ENCODE measurements around the gene RRP36.
A peak's percentile ranks its signal among the peaks of the same experiment; 100 is the strongest.

Gene RRP36

DNA sequence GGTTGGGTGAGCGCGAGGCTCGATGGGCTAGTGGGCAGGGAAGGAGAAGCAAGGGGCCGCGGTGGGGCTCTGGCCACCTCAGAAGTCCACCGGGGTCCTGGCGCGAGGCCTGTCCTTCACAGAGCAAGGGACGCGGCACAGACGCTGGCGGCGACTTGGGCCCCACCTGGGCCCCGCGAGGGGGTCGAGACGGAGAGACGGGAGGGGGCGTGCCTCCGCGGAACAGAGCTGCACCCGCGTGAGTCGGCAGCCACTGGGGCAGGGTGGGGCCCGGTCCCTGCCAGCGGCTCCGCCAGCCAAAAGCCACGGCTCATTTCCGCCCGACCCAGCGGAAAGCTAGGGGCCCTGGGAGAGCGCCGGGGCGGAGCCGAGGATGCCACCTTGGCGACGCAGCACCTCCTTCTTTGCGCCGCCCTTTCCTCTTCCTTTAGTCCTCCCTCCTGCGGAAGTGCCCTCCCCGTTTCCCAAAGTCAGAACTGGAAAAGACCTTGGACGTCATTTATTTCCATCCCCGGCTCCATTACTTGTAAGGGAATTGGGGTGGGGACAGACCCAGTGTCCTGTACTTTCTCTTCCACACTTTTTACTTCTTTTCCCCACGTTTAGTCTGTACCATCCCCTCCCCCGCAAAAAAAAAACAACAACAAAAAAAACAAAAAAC is 32.3 kb downstream of the RRP36 start, which contains the start of gene CUL7 (continued):
- TF ChIP-seq, protein P1, sequence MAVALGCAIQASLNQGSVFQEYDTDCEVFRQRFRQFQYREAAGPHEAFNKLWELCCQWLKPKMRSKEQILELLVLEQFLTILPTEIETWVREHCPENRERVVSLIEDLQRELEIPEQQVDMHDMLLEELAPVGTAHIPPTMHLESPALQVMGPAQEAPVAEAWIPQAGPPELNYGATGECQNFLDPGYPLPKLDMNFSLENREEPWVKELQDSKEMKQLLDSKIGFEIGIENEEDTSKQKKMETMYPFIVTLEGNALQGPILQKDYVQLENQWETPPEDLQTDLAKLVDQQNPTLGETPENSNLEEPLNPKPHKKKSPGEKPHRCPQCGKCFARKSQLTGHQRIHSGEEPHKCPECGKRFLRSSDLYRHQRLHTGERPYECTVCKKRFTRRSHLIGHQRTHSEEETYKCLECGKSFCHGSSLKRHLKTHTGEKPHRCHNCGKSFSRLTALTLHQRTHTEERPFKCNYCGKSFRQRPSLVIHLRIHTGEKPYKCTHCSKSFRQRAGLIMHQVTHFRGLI (tag by site-specific recombination; IDR thresholded peaks at IDR 0.05) = no peak
- TF ChIP-seq ZNF202 (tag by site-specific recombination; IDR thresholded peaks at IDR 0.05; ENCODE audit: borderline replicate concordance) (no peak), ZNF558 (tag by site-specific recombination; IDR thresholded peaks at IDR 0.05) (no peak), ZNF701 (tag by site-specific recombination; IDR thresholded peaks at IDR 0.05) (no peak), ZNF133 (tag by site-specific recombination; IDR thresholded peaks at IDR 0.05) (no peak), ZNF555 (tag by site-specific recombination; conservative IDR thresholded peaks at IDR 0.05) (no peak), ZNF324 (tag by site-specific recombination; IDR thresholded peaks at IDR 0.05) (no peak; the same call in 1 of the 2 replicates), ZNF837 (tag by site-specific recombination; IDR thresholded peaks at IDR 0.05) (no peak), ZNF548 (tag by site-specific recombination; IDR thresholded peaks at IDR 0.05) (no peak), ZNF184 (tag by site-specific recombination; IDR thresholded peaks at IDR 0.05) (no peak), ZNF239 (tag by site-specific recombination; IDR thresholded peaks at IDR 0.05) (no peak), ZNF416 (tag by site-specific recombination; IDR thresholded peaks at IDR 0.05) (no peak), HOXD13 (CRISPR knock-in tag; IDR thresholded peaks at IDR 0.05; ENCODE audit: borderline replicate concordance) (0 out of 2 replicates have a peak, but pooled peaks have one; percentile 8), SCRT1 (tag by site-specific recombination; IDR thresholded peaks at IDR 0.05; ENCODE audit: borderline replicate concordance) (no peak), ZNF768 (tag by site-specific recombination; IDR thresholded peaks at IDR 0.05) (no peak), SP7 (tag by site-specific recombination; IDR thresholded peaks at IDR 0.05) (peak; percentile 78), ZNF266 (tag by site-specific recombination; IDR thresholded peaks at IDR 0.05; ENCODE audit: low read depth) (no peak), ZNF843 (tag by site-specific recombination; IDR thresholded peaks at IDR 0.05) (peak; percentile 55; the same call in 1 of the 2 replicates), ZNF211 (tag by site-specific recombination; IDR thresholded peaks at IDR 0.05; ENCODE audit: low read depth) (no peak), HOXC10 (CRISPR knock-in tag; IDR thresholded peaks at IDR 0.05) (no peak), ZNF404 (tag by site-specific recombination; IDR thresholded peaks at IDR 0.05) (no peak), BCL11A (tag by site-specific recombination; IDR thresholded peaks at IDR 0.05; ENCODE audit: low read depth) (no peak)
- TF ChIP-seq, protein P2, sequence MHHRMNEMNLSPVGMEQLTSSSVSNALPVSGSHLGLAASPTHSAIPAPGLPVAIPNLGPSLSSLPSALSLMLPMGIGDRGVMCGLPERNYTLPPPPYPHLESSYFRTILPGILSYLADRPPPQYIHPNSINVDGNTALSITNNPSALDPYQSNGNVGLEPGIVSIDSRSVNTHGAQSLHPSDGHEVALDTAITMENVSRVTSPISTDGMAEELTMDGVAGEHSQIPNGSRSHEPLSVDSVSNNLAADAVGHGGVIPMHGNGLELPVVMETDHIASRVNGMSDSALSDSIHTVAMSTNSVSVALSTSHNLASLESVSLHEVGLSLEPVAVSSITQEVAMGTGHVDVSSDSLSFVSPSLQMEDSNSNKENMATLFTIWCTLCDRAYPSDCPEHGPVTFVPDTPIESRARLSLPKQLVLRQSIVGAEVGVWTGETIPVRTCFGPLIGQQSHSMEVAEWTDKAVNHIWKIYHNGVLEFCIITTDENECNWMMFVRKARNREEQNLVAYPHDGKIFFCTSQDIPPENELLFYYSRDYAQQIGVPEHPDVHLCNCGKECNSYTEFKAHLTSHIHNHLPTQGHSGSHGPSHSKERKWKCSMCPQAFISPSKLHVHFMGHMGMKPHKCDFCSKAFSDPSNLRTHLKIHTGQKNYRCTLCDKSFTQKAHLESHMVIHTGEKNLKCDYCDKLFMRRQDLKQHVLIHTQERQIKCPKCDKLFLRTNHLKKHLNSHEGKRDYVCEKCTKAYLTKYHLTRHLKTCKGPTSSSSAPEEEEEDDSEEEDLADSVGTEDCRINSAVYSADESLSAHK (tag by site-specific recombination; IDR thresholded peaks at IDR 0.05) = no peak
- TF ChIP-seq, protein P3, sequence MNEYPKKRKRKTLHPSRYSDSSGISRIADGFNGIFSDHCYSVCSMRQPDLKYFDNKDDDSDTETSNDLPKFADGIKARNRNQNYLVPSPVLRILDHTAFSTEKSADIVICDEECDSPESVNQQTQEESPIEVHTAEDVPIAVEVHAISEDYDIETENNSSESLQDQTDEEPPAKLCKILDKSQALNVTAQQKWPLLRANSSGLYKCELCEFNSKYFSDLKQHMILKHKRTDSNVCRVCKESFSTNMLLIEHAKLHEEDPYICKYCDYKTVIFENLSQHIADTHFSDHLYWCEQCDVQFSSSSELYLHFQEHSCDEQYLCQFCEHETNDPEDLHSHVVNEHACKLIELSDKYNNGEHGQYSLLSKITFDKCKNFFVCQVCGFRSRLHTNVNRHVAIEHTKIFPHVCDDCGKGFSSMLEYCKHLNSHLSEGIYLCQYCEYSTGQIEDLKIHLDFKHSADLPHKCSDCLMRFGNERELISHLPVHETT (tag by site-specific recombination; IDR thresholded peaks at IDR 0.05) = no peak; the same call in 1 of the 2 replicates
- TF ChIP-seq, protein P4, sequence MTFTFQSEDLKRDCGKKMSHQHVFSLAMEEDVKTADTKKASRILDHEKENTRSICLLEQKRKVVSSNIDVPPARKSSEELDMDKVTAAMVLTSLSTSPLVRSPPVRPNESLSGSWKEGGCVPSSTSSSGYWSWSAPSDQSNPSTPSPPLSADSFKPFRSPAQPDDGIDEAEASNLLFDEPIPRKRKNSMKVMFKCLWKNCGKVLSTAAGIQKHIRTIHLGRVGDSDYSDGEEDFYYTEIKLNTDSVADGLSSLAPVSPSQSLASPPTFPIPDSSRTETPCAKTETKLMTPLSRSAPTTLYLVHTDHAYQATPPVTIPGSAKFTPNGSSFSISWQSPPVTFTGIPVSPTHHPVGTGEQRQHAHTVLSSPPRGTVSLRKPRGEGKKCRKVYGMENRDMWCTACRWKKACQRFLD (tag by site-specific recombination; IDR thresholded peaks at IDR 0.05) = no peak
- TF ChIP-seq, protein P5, sequence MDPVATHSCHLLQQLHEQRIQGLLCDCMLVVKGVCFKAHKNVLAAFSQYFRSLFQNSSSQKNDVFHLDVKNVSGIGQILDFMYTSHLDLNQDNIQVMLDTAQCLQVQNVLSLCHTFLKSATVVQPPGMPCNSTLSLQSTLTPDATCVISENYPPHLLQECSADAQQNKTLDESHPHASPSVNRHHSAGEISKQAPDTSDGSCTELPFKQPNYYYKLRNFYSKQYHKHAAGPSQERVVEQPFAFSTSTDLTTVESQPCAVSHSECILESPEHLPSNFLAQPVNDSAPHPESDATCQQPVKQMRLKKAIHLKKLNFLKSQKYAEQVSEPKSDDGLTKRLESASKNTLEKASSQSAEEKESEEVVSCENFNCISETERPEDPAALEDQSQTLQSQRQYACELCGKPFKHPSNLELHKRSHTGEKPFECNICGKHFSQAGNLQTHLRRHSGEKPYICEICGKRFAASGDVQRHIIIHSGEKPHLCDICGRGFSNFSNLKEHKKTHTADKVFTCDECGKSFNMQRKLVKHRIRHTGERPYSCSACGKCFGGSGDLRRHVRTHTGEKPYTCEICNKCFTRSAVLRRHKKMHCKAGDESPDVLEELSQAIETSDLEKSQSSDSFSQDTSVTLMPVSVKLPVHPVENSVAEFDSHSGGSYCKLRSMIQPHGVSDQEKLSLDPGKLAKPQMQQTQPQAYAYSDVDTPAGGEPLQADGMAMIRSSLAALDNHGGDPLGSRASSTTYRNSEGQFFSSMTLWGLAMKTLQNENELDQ (tag by site-specific recombination; IDR thresholded peaks at IDR 0.05; ENCODE audit: low read depth) = no peak
- TF ChIP-seq, protein P6, sequence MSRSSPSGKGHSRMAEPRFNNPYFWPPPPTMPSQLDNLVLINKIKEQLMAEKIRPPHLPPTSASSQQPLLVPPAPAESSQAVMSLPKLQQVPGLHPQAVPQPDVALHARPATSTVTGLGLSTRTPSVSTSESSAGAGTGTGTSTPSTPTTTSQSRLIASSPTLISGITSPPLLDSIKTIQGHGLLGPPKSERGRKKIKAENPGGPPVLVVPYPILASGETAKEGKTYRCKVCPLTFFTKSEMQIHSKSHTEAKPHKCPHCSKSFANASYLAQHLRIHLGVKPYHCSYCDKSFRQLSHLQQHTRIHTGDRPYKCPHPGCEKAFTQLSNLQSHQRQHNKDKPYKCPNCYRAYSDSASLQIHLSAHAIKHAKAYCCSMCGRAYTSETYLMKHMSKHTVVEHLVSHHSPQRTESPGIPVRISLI (tag by site-specific recombination; IDR thresholded peaks at IDR 0.05) = no peak
- TF ChIP-seq, protein P7, sequence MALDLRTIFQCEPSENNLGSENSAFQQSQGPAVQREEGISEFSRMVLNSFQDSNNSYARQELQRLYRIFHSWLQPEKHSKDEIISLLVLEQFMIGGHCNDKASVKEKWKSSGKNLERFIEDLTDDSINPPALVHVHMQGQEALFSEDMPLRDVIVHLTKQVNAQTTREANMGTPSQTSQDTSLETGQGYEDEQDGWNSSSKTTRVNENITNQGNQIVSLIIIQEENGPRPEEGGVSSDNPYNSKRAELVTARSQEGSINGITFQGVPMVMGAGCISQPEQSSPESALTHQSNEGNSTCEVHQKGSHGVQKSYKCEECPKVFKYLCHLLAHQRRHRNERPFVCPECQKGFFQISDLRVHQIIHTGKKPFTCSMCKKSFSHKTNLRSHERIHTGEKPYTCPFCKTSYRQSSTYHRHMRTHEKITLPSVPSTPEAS (tag by site-specific recombination; IDR thresholded peaks at IDR 0.05) = peak; percentile 40
